IPS DF 19.7 (cell line): ENCODE results near the gene IFT22.
"Not testable (repeated sequence)": the region's sequence is repeated elsewhere in the genome, so short reads cannot be mapped to it uniquely, and the experiment has no call there.

ENCODE experiments used
- DNase-seq: peaks from one replicate; pipeline ENCODE4 v3.0.0-alpha.2; 2013; ENCODE audit warnings: low read depth, low spot score

Gene IFT22

GRCh38 chr7:101321491-101322401 lies at the start of gene IFT22:
TSS of gene IFT22 (minus strand) at chr7:101321812. CDS start at chr7:101321709, 103 bp downstream.
- DNase-seq: peak; percentile 50

DNA sequence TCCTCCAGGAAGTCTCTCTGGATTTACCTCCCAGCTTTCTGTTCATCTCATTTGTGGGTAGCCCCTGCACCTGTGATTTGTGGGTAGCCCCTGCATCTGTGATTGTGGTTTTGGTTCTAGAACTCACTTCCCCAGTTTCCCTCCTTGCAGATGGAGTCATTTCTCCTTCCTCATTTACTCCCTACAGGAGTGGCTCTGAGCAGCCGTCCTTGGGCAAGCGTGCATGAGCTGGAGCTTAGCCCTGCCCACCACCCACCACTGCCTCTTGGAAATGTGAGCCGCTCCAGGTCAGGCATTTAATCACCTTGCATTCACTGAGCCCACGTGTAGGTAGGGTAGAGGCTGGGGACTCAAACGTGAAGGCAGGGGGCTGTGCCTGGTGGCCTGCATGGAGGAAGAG lies 49.2 kb upstream of the IFT22 start:
- DNase-seq: no peak

- no peak for DNase-seq
Observed at GRCh38 chr7:101368422-101369165, 47.0 kb upstream of the IFT22 start.

GRCh38 chr7:101367676-101368075 lies 46.1 kb upstream of the IFT22 start:
- DNase-seq: no peak

DNA sequence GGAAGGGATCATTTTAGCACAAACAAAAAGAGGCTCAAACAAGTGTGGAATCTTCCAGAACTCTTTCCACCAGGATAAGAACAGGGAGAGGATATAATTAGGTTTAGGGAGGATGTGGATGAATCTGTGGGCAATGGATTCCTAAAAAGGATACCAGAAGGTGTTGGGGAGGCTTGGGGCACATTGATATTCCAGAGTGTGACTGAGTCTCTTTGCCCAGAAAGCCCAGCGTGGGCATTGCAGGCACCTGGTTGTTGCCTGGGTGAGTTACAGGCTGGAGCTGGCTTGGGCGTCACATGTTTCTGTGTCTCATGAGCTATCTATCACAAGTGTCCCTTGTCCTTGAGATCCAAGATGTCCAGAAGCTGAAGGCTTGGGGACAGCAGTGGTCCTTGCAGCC lies 44.3 kb upstream of the IFT22 start:
- no peak for DNase-seq

DNA sequence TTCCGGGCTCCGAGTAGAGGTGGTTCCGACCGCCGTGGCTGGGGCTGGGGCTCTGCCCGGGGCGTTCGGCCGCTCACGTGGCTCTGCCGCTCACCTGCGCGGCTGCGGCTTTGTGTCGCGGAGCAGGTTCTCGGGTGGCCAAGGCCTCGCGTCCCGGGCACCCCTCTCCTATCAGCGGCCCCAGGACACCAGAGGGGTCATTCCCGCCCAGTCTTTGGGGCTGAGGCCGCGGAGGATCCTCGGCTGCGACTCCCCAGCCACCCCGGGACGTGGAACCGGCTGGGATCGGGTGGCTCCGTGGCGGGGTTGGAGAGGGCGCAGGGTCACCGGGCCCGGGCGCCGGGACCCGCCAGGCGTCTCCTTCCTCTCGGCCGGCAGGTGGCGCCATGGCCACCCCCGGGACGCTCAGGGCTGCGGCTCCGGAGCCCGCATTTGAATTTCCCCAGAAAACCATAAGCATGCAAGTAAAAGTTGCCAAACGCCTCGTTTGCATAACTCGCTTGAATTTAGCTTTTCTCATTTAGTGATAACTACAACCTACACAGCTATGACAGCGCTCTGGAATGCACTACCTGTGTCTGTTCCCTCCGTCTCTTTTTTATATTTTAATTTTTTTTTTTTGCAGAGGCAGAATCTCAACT lies 42.2 kb upstream of the IFT22 start:
- DNase-seq: no peak

DNA sequence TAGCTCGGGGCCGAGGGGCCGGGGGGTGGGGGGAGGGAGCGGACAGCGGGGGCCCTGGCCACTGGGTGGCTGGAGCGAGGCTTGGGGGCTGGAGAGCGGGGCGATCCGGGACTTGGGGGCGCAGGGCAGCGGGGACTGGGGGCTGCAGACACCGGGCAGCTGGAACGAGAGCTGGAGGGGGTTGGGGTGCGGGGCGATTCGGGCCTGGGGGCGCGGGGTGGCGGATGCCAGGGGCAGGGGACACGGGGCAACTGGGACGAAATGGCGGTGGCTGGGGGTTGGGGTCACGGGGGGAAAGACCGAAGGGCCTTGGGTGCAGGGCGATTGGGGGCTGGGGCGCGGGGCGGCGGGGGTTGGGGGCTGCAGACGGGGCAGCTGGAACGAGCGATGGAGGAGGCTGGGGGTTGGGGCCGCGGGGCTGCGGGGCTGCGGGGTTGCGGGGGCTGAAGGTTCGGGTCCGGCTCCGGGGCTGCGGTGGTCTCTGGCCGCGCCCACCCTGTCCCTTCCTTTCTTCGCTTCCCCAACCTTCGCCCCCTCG lies 41.7 kb upstream of the IFT22 start:
- DNase-seq: no peak

DNA sequence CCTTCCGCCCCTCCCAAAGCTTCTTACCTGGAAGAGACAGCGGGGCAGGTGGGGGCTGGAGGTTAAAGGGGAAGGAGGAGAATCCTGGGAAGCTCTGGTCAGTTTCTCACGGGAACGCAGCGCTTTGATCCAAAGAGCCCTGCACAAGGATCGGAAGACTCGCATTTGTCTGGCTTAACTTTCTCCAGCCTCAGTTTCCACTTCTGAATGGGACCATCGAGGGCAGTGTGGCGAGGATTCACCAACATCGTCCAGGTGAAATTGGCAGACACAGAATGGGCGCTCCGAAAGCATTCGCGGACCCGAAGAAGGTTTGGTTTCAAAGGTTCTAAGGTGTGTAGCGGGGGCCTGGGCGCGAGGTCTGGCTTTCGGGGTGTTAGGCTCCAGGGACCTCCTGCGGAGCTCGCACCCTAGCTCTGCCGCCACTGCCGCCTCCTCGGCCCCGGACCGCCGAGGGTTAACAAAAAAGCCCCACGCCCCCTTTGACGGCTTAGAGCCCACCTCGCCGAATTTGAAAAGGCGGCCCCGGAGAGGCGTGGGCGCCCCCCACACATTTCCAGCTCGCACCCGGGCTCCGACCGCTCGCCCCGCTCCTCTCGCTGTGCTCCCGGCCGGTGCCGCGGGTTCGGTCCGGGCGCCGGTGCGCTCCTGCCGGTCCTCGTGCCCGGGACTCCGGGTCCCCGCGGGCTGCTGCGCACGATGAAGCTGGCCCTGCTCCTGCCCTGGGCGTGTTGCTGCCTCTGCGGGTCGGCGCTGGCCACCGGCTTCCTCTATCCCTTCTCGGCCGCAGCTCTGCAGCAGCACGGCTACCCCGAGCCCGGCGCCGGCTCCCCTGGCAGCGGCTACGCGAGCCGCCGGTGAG lies 41.0 kb upstream of the IFT22 start, which contains the start of gene COL26A1:
Gene COL26A1 (plus strand): TSS at position 542 of the 862 bp plus-strand sequence. CDS start 158 bp downstream, at position 700.
- DNase-seq: no peak

DNA sequence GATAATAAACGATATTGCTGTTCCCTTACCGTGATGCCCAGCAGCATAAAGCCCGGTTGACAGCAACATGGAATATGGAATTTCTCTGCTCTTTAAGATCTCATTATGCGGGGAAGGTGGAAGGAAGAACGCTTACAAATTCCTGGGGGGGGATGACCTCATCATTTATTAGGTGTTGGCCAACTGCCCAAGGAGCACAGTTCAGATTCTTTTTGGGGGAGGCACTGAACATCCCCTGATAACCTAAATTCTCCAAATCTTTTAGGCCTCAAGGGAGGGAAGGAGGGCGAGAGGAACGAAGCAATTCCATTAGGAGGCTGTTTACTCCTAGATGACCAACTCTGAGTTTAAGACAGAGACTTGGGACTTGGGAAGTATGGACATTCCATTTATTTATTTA lies 35.8 kb upstream of the IFT22 start:
- no peak for DNase-seq

- DNase-seq: no peak
Observed at GRCh38 chr7:101352920-101353308, 31.3 kb upstream of the IFT22 start.

DNA sequence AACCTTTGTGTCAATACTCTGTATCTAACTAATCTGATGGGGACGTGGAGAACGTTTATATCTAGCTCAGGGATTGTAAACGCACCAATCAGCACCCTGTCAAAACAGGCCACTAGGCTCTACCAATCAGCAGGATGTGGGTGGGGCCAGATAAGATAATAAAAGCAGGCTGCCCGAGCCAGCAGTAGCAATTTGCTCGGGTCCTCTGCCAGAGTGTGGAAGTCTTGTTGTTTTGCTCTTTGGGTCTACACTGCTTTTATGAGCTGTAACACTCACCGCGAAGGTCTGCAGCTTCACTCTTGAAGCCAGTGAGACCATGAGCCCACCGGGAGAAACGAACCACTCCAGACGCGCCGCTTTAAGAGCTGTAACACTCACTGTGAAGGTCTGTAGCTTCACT lies 27.7 kb upstream of the IFT22 start:
- DNase-seq: not testable (repeated sequence)

- DNase-seq: not testable (repeated sequence)
Observed at GRCh38 chr7:101348456-101349067, 26.9 kb upstream of the IFT22 start.

DNA sequence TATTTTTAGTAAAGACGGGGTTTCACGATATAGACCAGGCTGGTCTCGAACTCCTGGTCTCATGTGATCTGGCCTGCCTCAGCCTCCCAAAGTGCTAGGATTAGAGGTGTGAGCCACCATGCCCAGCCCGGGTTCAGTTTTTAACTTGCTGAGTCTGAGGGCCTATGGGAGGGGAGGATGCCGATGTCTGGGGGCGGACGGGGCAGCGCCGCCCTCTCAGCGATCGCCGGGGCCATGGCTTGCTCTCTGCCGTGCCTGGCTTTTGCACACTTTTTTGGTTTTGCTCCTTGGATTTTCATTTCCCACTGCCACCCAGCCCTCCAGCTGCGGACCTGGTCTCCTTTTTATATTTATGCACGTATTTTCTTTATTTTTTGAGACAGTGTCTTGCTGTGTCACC lies 25.9 kb upstream of the IFT22 start:
- no peak for DNase-seq

DNA sequence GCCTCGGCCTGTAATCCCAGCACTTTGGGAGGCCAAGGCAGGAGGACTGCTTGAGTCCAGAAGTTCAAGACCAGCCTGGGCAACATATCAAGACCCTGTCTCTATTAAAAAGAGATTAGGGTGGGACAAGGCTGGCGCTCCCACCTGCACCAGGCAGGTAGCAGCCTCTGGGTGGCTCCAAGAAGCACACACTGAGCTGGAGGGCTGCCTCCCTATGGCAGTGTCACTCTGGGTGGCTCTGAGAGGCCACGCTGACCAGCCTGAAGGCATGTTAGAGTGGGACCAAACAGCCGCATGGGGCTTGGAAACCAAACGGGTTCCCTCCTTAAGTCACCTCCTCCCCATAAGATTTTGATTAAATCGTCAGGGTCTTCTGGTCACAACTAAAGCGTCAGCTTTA lies 21.3 kb upstream of the IFT22 start:
- DNase-seq: no peak

DNA sequence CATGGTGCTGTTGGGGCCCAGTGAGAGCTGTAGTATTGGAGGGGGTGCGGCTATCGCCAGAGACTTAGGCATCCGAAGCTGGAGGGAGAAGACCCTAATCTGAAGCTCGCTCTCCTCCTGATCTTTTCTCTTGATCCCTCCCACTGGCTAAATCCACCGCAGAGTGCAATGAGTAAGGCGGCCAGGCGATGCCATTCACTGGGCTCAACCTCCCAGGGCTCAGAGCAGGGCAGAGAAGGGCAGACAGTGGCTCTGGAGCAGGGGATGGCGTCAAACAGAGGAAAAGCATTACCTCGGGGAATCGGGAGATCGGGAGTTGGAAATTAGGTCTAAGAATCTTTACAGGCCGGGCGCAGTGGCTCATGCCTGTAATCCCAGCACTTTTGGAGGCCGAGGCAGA lies 18.8 kb upstream of the IFT22 start:
- no peak for DNase-seq

DNA sequence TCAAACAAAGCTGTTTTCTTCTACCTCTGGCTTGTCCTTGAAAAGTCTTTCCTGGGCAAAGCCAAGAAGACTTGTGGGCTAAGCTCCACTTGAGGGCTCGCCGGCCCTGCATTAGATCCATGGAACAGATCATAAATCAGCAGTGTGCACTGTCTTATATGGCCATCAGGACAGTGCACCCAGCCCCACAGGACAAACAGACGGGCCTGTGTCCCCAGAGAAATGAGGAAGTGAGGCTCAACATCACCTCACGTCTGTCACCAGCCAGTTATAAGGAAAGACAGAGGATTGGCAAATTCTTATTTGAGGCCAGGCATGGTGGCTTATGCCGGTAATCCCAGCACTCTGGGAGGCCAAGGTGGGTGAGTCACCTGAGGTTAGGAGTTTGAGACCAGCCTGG lies 12.3 kb upstream of the IFT22 start:
- DNase-seq: no peak

GRCh38 chr7:101332026-101332425 lies 10.4 kb upstream of the IFT22 start:
- DNase-seq: no peak

- no peak for DNase-seq
Observed at GRCh38 chr7:101330011-101330484, 8.4 kb upstream of the IFT22 start.

GRCh38 chr7:101328159-101328558 lies 6.5 kb upstream of the IFT22 start:
- no peak for DNase-seq

- DNase-seq: no peak
Observed at GRCh38 chr7:101319401-101319800, 2.2 kb downstream of the IFT22 start.
